ENCODE data around the gene MACROD1. TPM values are rescaled to one million over a fixed set of nuclear protein-coding genes. Genes with fewer than 3 reads are reported as not detected.

The MACROD1 gene
- total and polyA plus RNA-seq, 2 of the 13 experiments (the other 11 are each of a cell fraction or from before 2014, with no cell fraction given) = 23.1 to 34.5 TPM

DNA sequence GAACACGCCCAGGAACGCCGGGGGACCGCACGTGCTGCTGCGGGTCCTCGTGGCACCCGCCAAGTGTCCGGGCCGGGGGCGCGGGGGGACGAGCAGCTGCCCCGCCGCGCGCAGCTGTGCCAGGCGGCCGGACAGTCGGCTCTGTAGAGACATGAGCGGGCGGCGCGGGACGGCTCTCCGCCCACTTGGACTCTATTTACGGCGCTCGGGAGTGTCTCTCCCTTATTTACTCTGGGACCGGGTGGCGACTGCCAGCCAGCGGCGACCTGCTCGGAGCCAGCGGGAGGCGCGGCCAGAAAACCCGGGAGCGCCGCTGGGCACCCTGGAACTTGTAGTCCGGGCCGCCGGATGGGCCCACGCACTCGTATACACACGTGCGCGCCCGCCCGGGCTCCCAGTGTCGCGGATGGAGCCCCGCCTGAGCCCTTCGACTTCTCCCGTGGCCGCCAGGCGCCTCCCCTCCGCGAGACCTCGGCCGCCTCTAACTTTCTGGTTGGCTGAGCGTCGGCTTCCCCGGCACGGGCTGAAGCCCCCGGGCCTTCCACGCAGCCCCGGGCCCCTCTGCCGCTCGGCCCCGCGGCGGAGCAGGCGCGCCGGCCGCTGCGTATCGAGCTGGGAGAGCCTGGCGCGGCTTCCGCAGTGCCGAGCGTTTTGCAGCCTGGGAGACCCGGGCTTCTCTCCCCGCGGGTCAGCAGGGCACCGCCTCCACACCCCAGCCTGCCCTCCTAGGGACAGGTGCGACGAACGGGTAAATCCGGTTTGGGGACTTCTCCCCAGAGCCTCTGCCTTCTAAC lies at the start of gene MACROD1 (continued):
- peak; percentile 15 for TF ChIP-seq ZNF317 (CRISPR knock-in tag; IDR thresholded peaks at IDR 0.05)
- peak; percentile 64; the same call in 1 of the 2 replicates for TF ChIP-seq ZSCAN30 (CRISPR knock-in tag; IDR thresholded peaks at IDR 0.05)
- no peak for TF ChIP-seq ZFP62 (CRISPR knock-in tag; IDR thresholded peaks at IDR 0.05)
- TF ChIP-seq ISL2 (CRISPR knock-in tag; IDR thresholded peaks at IDR 0.05) = no peak
- TF ChIP-seq, protein P1, sequence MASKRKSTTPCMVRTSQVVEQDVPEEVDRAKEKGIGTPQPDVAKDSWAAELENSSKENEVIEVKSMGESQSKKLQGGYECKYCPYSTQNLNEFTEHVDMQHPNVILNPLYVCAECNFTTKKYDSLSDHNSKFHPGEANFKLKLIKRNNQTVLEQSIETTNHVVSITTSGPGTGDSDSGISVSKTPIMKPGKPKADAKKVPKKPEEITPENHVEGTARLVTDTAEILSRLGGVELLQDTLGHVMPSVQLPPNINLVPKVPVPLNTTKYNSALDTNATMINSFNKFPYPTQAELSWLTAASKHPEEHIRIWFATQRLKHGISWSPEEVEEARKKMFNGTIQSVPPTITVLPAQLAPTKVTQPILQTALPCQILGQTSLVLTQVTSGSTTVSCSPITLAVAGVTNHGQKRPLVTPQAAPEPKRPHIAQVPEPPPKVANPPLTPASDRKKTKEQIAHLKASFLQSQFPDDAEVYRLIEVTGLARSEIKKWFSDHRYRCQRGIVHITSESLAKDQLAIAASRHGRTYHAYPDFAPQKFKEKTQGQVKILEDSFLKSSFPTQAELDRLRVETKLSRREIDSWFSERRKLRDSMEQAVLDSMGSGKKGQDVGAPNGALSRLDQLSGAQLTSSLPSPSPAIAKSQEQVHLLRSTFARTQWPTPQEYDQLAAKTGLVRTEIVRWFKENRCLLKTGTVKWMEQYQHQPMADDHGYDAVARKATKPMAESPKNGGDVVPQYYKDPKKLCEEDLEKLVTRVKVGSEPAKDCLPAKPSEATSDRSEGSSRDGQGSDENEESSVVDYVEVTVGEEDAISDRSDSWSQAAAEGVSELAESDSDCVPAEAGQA (IDR thresholded peaks at IDR 0.05; ENCODE audit: low read depth) = peak; percentile 60
- TF ChIP-seq, protein P1 (CRISPR knock-in tag; IDR thresholded peaks at IDR 0.05; ENCODE audit: borderline replicate concordance) = no peak
- TF ChIP-seq SALL2 (CRISPR knock-in tag; IDR thresholded peaks at IDR 0.05) = peak; percentile 33
- TF ChIP-seq, protein P2, sequence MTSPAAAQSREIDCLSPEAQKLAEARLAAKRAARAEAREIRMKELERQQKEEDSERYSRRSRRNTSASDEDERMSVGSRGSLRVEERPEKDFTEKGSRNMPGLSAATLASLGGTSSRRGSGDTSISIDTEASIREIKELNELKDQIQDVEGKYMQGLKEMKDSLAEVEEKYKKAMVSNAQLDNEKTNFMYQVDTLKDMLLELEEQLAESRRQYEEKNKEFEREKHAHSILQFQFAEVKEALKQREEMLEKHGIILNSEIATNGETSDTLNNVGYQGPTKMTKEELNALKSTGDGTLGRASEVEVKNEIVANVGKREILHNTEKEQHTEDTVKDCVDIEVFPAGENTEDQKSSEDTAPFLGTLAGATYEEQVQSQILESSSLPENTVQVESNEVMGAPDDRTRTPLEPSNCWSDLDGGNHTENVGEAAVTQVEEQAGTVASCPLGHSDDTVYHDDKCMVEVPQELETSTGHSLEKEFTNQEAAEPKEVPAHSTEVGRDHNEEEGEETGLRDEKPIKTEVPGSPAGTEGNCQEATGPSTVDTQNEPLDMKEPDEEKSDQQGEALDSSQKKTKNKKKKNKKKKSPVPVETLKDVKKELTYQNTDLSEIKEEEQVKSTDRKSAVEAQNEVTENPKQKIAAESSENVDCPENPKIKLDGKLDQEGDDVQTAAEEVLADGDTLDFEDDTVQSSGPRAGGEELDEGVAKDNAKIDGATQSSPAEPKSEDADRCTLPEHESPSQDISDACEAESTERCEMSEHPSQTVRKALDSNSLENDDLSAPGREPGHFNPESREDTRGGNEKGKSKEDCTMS (CRISPR knock-in tag; conservative IDR thresholded peaks at IDR 0.05) = no peak
- TF ChIP-seq TGIF2 (CRISPR knock-in tag; IDR thresholded peaks at IDR 0.05) = no peak
- peak; percentile 35; the same call in 1 of the 2 replicates for TF ChIP-seq HNRNPL (IDR thresholded peaks at IDR 0.05; ENCODE audit: low read depth, low read length)
- TF ChIP-seq ZNF772 (CRISPR knock-in tag; IDR thresholded peaks at IDR 0.05) = no peak
- TF ChIP-seq REPIN1 (CRISPR knock-in tag; IDR thresholded peaks at IDR 0.05; ENCODE audit: borderline replicate concordance, low read depth) = no peak
- no peak for TF ChIP-seq NFE2L2 (IDR thresholded peaks at IDR 0.05; ENCODE audit: low read length)
- TF ChIP-seq ZC3H4 (CRISPR knock-in tag; IDR thresholded peaks at IDR 0.05; ENCODE audit: borderline replicate concordance) = no peak
- TF ChIP-seq, protein P3, sequence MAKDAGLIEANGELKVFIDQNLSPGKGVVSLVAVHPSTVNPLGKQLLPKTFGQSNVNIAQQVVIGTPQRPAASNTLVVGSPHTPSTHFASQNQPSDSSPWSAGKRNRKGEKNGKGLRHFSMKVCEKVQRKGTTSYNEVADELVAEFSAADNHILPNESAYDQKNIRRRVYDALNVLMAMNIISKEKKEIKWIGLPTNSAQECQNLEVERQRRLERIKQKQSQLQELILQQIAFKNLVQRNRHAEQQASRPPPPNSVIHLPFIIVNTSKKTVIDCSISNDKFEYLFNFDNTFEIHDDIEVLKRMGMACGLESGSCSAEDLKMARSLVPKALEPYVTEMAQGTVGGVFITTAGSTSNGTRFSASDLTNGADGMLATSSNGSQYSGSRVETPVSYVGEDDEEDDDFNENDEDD (CRISPR knock-in tag; IDR thresholded peaks at IDR 0.05; ENCODE audit: borderline replicate concordance) = peak; percentile 69; the same call in 1 of the 2 replicates
- no peak for TF ChIP-seq ZIK1 (CRISPR knock-in tag; IDR thresholded peaks at IDR 0.05; ENCODE audit: borderline replicate concordance, low read depth)
- peak; percentile 93 for TF ChIP-seq ZNF143 (CRISPR knock-in tag; IDR thresholded peaks at IDR 0.05)
- no peak for TF ChIP-seq ATF7-NPFF (CRISPR knock-in tag; IDR thresholded peaks at IDR 0.05; ENCODE audit: low read depth)
- TF ChIP-seq MAF1 (CRISPR knock-in tag; IDR thresholded peaks at IDR 0.05; ENCODE audit: borderline replicate concordance) = no peak
- TF ChIP-seq ZNF546 (CRISPR knock-in tag; conservative IDR thresholded peaks at IDR 0.05) = no peak; the same call in 1 of the 2 replicates
- TF ChIP-seq ZNF17 (CRISPR knock-in tag; IDR thresholded peaks at IDR 0.05) = no peak
- TF ChIP-seq NCOR1 (IDR thresholded peaks at IDR 0.05; ENCODE audit: borderline replicate concordance, low read length) = no peak

All from HepG2 (cell line).